ENCODE measurements around the gene CPE.
A peak's percentile ranks its signal among the peaks of the same experiment; 100 is the strongest.
"Not testable (repeated sequence)": the region's sequence is repeated elsewhere in the genome, so short reads cannot be mapped to it uniquely, and the experiment has no call there.

Gene CPE

DNA sequence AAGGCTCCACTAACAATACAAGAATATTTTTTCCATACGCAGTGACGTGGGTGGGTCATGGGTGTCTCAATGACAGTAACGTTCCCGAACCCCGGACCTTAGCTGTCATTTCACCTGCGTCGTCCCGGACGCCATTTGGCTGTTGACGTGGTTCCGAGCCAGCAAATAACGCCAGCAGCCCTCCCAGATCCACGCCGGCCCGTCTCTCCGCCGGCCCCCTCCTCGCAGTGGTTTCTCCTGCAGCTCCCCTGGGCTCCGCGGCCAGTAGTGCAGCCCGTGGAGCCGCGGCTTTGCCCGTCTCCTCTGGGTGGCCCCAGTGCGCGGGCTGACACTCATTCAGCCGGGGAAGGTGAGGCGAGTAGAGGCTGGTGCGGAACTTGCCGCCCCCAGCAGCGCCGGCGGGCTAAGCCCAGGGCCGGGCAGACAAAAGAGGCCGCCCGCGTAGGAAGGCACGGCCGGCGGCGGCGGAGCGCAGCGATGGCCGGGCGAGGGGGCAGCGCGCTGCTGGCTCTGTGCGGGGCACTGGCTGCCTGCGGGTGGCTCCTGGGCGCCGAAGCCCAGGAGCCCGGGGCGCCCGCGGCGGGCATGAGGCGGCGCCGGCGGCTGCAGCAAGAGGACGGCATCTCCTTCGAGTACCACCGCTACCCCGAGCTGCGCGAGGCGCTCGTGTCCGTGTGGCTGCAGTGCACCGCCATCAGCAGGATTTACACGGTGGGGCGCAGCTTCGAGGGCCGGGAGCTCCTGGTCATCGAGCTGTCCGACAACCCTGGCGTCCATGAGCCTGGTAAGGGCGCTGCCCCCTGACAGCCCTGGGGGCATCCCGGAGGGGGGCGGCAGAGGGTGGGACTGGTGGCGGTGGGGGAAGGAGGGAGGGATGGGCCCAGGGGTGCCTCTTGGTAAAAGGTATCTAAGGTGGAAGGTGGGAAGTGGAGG lies at the start of gene CPE:
TSS of gene CPE (plus strand) at position 264 of the 933 bp plus-strand sequence. CDS start at position 478, 214 bp downstream.
- peaks cover 2% of the 10 kb centered on the region for H3K27me3 ChIP-seq (replicated peaks; ENCODE audit: control insufficient read depth, insufficient read depth, low read length)
- H3K9ac ChIP-seq (ENCODE audit: low read length): peak within 1 kb of the TSS; percentile 85
- peaks cover 30% of the 10 kb centered on the region for H3K4me1 ChIP-seq (ENCODE audit: control insufficient read depth, insufficient read depth, low read length)
- peaks cover 9% of the 10 kb centered on the region for H3K9me3 ChIP-seq (ENCODE audit: control insufficient read depth, low read length)
- DNase-seq (ENCODE audit: low read depth): peak; percentile 94
- no peaks in the 10 kb centered on the region for H3K36me3 ChIP-seq (ENCODE audit: control insufficient read depth, insufficient read depth, low read length, severe bottlenecking)
- H3K4me3 ChIP-seq (ENCODE audit: low read length): peak within 1 kb of the TSS; percentile 87

- no peak for DNase-seq (ENCODE audit: low read depth)
- Histone ChIP-seq H3K4me3 (ENCODE audit: low read length) (peak overlapping the region; percentile 92), H3K9ac (ENCODE audit: low read length) (no peak overlapping the region), H3K9me3 (ENCODE audit: control insufficient read depth, low read length) (no peaks in the 10 kb centered on the region), H3K27me3 (replicated peaks; ENCODE audit: control insufficient read depth, insufficient read depth, low read length) (no peaks in the 10 kb centered on the region), H3K36me3 (ENCODE audit: control insufficient read depth, insufficient read depth, low read length, severe bottlenecking) (peaks cover 32% of the 10 kb centered on the region), H3K4me1 (ENCODE audit: control insufficient read depth, insufficient read depth, low read length) (peaks cover 52% of the 10 kb centered on the region)
These were observed 48.7 kb upstream of the CPE start for GRCh38 chr4:165330071-165330470.

- no peak for DNase-seq (ENCODE audit: low read depth)
- Histone ChIP-seq H3K4me1 (ENCODE audit: control insufficient read depth, insufficient read depth, low read length) (peaks cover 53% of the 10 kb centered on the region), H3K36me3 (ENCODE audit: control insufficient read depth, insufficient read depth, low read length, severe bottlenecking) (peaks cover 38% of the 10 kb centered on the region), H3K9me3 (ENCODE audit: control insufficient read depth, low read length) (no peaks in the 10 kb centered on the region), H3K27me3 (replicated peaks; ENCODE audit: control insufficient read depth, insufficient read depth, low read length) (no peaks in the 10 kb centered on the region), H3K9ac (ENCODE audit: low read length) (no peak overlapping the region), H3K4me3 (ENCODE audit: low read length) (peak overlapping the region; percentile 92)
These were observed 48.1 kb upstream of the CPE start for GRCh38 chr4:165330666-165331065.

DNA sequence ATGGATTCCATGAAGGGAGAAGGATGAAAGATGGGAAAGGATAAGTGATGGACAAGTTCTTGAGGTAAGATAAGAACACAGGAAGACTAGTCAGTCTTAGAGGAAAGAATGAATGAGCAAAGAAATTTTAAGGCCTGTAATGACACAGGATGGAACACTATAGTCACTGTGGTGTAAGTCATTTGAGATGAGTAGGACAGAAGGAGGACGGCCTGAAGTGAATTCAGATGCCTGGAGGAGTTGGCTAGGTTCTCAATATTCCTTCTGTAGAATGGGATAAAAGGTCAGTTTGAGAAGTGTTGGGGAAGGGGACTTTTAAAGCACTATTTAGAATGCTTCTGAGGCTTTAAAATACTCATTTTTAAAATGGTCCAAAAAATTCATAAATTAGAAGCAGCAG lies 47.4 kb upstream of the CPE start:
- peaks cover 46% of the 10 kb centered on the region for H3K4me1 ChIP-seq (ENCODE audit: control insufficient read depth, insufficient read depth, low read length)
- peak overlapping the region; percentile 92 for H3K4me3 ChIP-seq (ENCODE audit: low read length)
- peaks cover 45% of the 10 kb centered on the region for H3K36me3 ChIP-seq (ENCODE audit: control insufficient read depth, insufficient read depth, low read length, severe bottlenecking)

DNA sequence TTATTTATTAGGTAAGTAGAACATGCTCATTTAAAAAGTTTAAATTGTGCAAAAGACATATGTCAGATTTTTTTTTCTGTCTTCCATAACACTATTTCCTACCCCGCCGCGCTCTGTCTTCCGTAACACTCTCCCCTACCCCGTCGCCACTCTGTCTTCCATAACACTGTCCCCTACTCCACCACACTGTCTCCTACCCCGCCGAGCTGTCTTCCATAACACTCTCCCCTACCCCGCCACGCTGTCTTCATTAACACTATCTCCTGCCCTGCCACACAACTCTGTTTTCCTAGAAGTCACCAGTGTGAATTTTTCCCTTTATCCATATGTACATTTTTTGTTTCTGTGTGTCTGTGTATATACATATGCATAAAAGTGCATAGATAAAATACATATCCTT lies 47.0 kb upstream of the CPE start:
- peaks cover 43% of the 10 kb centered on the region for H3K4me1 ChIP-seq (ENCODE audit: control insufficient read depth, insufficient read depth, low read length)
- no peaks in the 10 kb centered on the region for H3K9me3 ChIP-seq (ENCODE audit: control insufficient read depth, low read length)
- H3K9ac ChIP-seq (ENCODE audit: low read length): peak overlapping the region; percentile 22
- no peaks in the 10 kb centered on the region for H3K27me3 ChIP-seq (replicated peaks; ENCODE audit: control insufficient read depth, insufficient read depth, low read length)
- H3K4me3 ChIP-seq (ENCODE audit: low read length): peak overlapping the region; percentile 92
- DNase-seq (ENCODE audit: low read depth): no peak
- peaks cover 50% of the 10 kb centered on the region for H3K36me3 ChIP-seq (ENCODE audit: control insufficient read depth, insufficient read depth, low read length, severe bottlenecking)

More for the DNA sequence above, 47.4 kb upstream of the CPE start:
- Histone ChIP-seq H3K9ac (ENCODE audit: low read length) (no peak overlapping the region), H3K9me3 (ENCODE audit: control insufficient read depth, low read length) (no peaks in the 10 kb centered on the region), H3K27me3 (replicated peaks; ENCODE audit: control insufficient read depth, insufficient read depth, low read length) (no peaks in the 10 kb centered on the region)
- DNase-seq (ENCODE audit: low read depth): no peak

DNA sequence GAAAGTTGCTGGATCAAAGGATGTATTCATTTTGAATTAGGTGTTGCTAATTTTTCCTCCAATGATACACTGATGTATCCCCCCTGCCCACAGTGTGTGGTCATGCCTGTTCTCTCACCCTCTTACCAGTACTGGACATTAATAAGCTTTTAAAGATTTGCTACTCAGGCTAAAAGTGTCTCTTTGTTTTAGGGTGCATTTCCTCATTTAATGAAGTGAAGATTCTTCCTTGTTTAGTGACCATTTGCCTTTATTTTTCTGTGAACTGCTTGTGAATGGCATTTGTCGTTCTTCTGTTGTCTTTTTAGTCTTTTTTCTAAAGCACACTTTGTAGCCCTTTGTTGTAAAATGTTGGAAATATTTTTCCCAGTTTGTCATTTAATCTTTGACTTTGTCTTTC lies 46.3 kb upstream of the CPE start:
- peak overlapping the region; percentile 92 for H3K4me3 ChIP-seq (ENCODE audit: low read length)
- no peak overlapping the region for H3K9ac ChIP-seq (ENCODE audit: low read length)
- peaks cover 56% of the 10 kb centered on the region for H3K36me3 ChIP-seq (ENCODE audit: control insufficient read depth, insufficient read depth, low read length, severe bottlenecking)
- peaks cover 43% of the 10 kb centered on the region for H3K4me1 ChIP-seq (ENCODE audit: control insufficient read depth, insufficient read depth, low read length)
- DNase-seq (ENCODE audit: low read depth): no peak
- H3K27me3 ChIP-seq (replicated peaks; ENCODE audit: control insufficient read depth, insufficient read depth, low read length): no peaks in the 10 kb centered on the region
- no peaks in the 10 kb centered on the region for H3K9me3 ChIP-seq (ENCODE audit: control insufficient read depth, low read length)

GRCh38 chr4:165335163-165335703 lies 43.6 kb upstream of the CPE start:
- no peak for DNase-seq (ENCODE audit: low read depth)
- peaks cover 81% of the 10 kb centered on the region for H3K36me3 ChIP-seq (ENCODE audit: control insufficient read depth, insufficient read depth, low read length, severe bottlenecking)

GRCh38 chr4:165336743-165337142 lies 42.1 kb upstream of the CPE start:
- Histone ChIP-seq H3K27me3 (replicated peaks; ENCODE audit: control insufficient read depth, insufficient read depth, low read length) (no peaks in the 10 kb centered on the region), H3K9ac (ENCODE audit: low read length) (no peak overlapping the region), H3K9me3 (ENCODE audit: control insufficient read depth, low read length) (no peaks in the 10 kb centered on the region), H3K4me3 (ENCODE audit: low read length) (no peak overlapping the region), H3K4me1 (ENCODE audit: control insufficient read depth, insufficient read depth, low read length) (peaks cover 16% of the 10 kb centered on the region), H3K36me3 (ENCODE audit: control insufficient read depth, insufficient read depth, low read length, severe bottlenecking) (peaks cover 89% of the 10 kb centered on the region)
- no peak for DNase-seq (ENCODE audit: low read depth)

More at GRCh38 chr4:165335163-165335703, 43.6 kb upstream of the CPE start:
- H3K4me1 ChIP-seq (ENCODE audit: control insufficient read depth, insufficient read depth, low read length): peaks cover 31% of the 10 kb centered on the region
- H3K9me3 ChIP-seq (ENCODE audit: control insufficient read depth, low read length): no peaks in the 10 kb centered on the region
- no peak overlapping the region for H3K9ac ChIP-seq (ENCODE audit: low read length)
- H3K27me3 ChIP-seq (replicated peaks; ENCODE audit: control insufficient read depth, insufficient read depth, low read length): no peaks in the 10 kb centered on the region
- H3K4me3 ChIP-seq (ENCODE audit: low read length): no peak overlapping the region

DNA sequence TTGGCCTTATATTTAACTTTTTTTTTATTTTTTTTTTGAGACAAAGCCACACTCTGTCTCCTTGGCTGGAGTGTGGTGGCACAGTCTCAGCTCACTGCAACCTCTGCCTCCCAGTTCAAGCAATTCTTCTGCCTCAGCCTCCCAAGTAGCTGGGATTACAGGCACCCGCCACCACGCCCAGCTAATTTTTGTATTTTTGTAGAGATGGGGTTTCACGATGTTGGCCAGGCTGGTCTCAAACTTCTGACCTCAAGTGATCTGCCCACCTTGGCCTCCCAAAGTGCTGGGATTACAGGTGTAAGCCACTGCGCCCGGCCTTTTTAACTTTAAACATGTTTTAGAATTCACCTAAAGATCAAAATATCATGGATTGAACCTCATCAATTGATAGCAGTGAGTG lies 36.5 kb upstream of the CPE start:
- DNase-seq (ENCODE audit: low read depth); H3K27me3 ChIP-seq (replicated peaks; ENCODE audit: control insufficient read depth, insufficient read depth, low read length); H3K9ac ChIP-seq (ENCODE audit: low read length); H3K4me1 ChIP-seq (ENCODE audit: control insufficient read depth, insufficient read depth, low read length); H3K9me3 ChIP-seq (ENCODE audit: control insufficient read depth, low read length); H3K4me3 ChIP-seq (ENCODE audit: low read length): not testable (repeated sequence)
- peaks cover 67% of the 10 kb centered on the region for H3K36me3 ChIP-seq (ENCODE audit: control insufficient read depth, insufficient read depth, low read length, severe bottlenecking)

DNA sequence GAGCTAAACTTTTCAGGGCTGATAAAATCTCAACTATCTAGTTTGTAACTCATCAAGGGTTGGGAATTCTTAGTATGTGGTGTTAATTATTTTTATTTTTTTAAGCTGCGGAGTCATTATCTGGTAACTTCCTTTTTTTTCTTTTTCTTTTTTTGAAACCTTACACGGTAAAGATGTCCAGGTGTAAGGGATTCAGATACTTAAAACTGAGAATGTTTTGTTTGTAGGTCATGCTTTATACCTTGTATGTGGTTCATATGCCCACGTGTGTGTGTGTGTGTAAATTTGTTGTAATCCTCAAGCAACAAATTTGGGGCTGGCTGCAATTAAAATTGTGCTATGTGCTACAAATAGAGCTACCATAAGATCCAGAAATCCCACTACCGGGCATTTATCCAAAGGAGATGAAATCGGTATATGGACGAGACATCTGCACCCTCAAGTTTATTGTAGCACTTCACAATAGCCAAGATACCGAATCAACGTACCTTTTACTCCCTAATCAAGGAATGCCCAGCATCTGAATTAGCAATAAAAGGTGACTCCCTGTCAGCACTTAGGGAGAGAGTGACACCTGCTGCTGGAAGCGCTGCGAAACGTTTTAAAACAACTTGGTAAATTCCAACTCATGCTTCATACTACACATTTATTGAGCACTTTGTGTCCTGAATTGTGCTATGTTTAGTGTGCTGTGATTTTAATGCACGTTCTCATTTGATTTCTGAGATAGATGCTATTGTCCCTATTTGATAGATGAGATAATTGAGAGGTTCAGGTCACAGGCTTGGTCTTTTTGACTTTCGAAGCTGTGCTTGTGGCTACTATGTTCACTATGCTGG lies 35.2 kb upstream of the CPE start:
- no peak for DNase-seq (ENCODE audit: low read depth)
- H3K4me1 ChIP-seq (ENCODE audit: control insufficient read depth, insufficient read depth, low read length): peaks cover 6% of the 10 kb centered on the region
- peaks cover 55% of the 10 kb centered on the region for H3K36me3 ChIP-seq (ENCODE audit: control insufficient read depth, insufficient read depth, low read length, severe bottlenecking)
- H3K27me3 ChIP-seq (replicated peaks; ENCODE audit: control insufficient read depth, insufficient read depth, low read length): no peaks in the 10 kb centered on the region
- no peak overlapping the region for H3K4me3 ChIP-seq (ENCODE audit: low read length)
- no peak overlapping the region for H3K9ac ChIP-seq (ENCODE audit: low read length)
- no peaks in the 10 kb centered on the region for H3K9me3 ChIP-seq (ENCODE audit: control insufficient read depth, low read length)

All from adipocyte (in vitro differentiated cells).